SK-N-MC (cell line): ENCODE measurements around the gene MCM9.

Experiments
- EZH2 ChIP-seq: fragments of 200-600 bp; sonication (generic); IDR thresholded peaks from one replicate; pipeline ENCODE4 v1.6.1; 2017; ENCODE audit warnings: antibody characterized with exemption
- POLR2AphosphoS5 ChIP-seq: IDR thresholded peaks from 2 replicates; pipeline ENCODE4 v1.6.1; 2012; ENCODE audit warnings: mild to moderate bottlenecking, low read depth, low read length, borderline replicate concordance

GRCh38 chr6:118864341-118865099 lies 70.4 kb downstream of the MCM9 start:
- TF ChIP-seq POLR2AphosphoS5 = no peak
- TF ChIP-seq EZH2 = no peak
